Suprapubic skin (tissue), 4 donors: ENCODE measurements around the gene TEDDM1.

Experiments
- CTCF ChIP-seq, 2 donors: fragments of 200-600 bp in 1 of 2; fragments of 450-650 bp in 1 of 2; sonication (generic) in 1 of 2; IDR thresholded peaks; one replicate each; pipeline ENCODE4 v1.5.1; 2016 to 2019; ENCODE audit warnings: antibody characterized with exemption in 2 of 2, mild to moderate bottlenecking in 1 of 2, moderate library complexity in 1 of 2
- EP300 ChIP-seq: sonication (generic); formaldehyde crosslinking; IDR thresholded peaks from one replicate; pipeline ENCODE4 v1.6.1; 2017; ENCODE audit warnings: antibody characterized with exemption
- POLR2A ChIP-seq, 2 donors: fragments of 450-650 bp; IDR thresholded peaks; one replicate each; pipeline ENCODE4 v1.6.1; 2017; ENCODE audit warnings: antibody characterized with exemption in 2 of 2, mild to moderate bottlenecking in 2 of 2, moderate library complexity in 2 of 2
- POLR2AphosphoS5 ChIP-seq, 3 donors: sonication (generic); formaldehyde crosslinking; IDR thresholded peaks; one replicate each; pipeline ENCODE4 v1.6.1; 2017; ENCODE audit warnings: antibody characterized with exemption in 3 of 3

GRCh38 chr1:182413486-182413885 lies 13.0 kb upstream of the TEDDM1 start:
- TF ChIP-seq EP300 (no peak), CTCF (IDR thresholded peaks at IDR 0.05) (no peak), POLR2AphosphoS5 (IDR thresholded peaks at IDR 0.05) (no peak), POLR2A (IDR thresholded peaks at IDR 0.05) (no peak)
